Spleen (tissue), 11 donors: ENCODE results near the gene CCM2L. TPM values are rescaled to one million over a fixed set of nuclear protein-coding genes. Genes with fewer than 3 reads are reported as not detected.

ENCODE experiments used
- DNase-seq: peaks from one replicate; pipeline ENCODE4 v3.0.0-alpha.2; 2020
- H3K27ac ChIP-seq, 8 donors: fragments of 200-600 bp; sonication (generic) in 7 of 8; 1 replicate in 4 of 8; 2 replicates in 4 of 8; pipeline versions ENCODE4 v1.5.0 to v1.8.0; 2016 to 2021; ENCODE audit warnings: inconsistent platforms in 4 of 8, mild to moderate bottlenecking in 4 of 8, moderate library complexity in 1 of 8
- H3K27me3 ChIP-seq, 7 donors: fragments of 200-600 bp; sonication (generic) in 6 of 7; replicated peaks in 1 of 7; 1 replicate in 4 of 7; 2 replicates in 3 of 7; pipeline versions ENCODE4 v1.5.0 to v1.8.0; 2016 to 2021; ENCODE audit warnings: inconsistent platforms in 3 of 7, mild to moderate bottlenecking in 1 of 7
- H3K36me3 ChIP-seq, 6 donors: fragments of 200-600 bp; sonication (generic) in 5 of 6; 1 replicate in 4 of 6; 2 replicates in 2 of 6; pipeline versions ENCODE4 v1.5.0 to v1.8.0; 2016 to 2021; ENCODE audit warnings: inconsistent platforms in 2 of 6
- H3K4me1 ChIP-seq, 6 donors: fragments of 200-600 bp; sonication (generic) in 5 of 6; 1 replicate in 3 of 6; 2 replicates in 3 of 6; pipeline versions ENCODE4 v1.5.0 to v1.8.0; 2016 to 2021; ENCODE audit warnings: inconsistent platforms in 3 of 6
- H3K4me3 ChIP-seq, 8 donors: fragments of 200-600 bp; sonication (generic) in 7 of 8; 1 replicate in 4 of 8; 2 replicates in 4 of 8; pipeline versions ENCODE4 v1.5.0 to v1.8.0; 2016 to 2021; ENCODE audit warnings: inconsistent platforms in 4 of 8, mild to moderate bottlenecking in 4 of 8, moderate library complexity in 2 of 8
- H3K9me3 ChIP-seq, 8 donors: fragments of 200-600 bp; sonication (generic) in 7 of 8; 1 replicate in 4 of 8; 2 replicates in 4 of 8; pipeline versions ENCODE4 v1.5.0 to v1.8.0; 2016 to 2021; ENCODE audit warnings: inconsistent platforms in 4 of 8
- POLR2A ChIP-seq, 3 donors: fragments of 450-650 bp; IDR thresholded peaks; one replicate each; pipeline ENCODE4 v1.5.1; 2017; ENCODE audit warnings: antibody characterized with exemption in 3 of 3, mild to moderate bottlenecking in 1 of 3
- POLR2AphosphoS5 ChIP-seq, 3 donors: sonication (generic); formaldehyde crosslinking; IDR thresholded peaks; one replicate each; pipeline ENCODE4 v1.5.1; 2017; ENCODE audit warnings: antibody characterized with exemption in 3 of 3
- WGBS, 5 donors: extraction: QIAGEN DNeasy Blood & Tissue Kit in 3 of 5; methylation state at CpG; one replicate each; pipeline versions ENCODE4 v1.1.5 to v1.1.7; 2013 to 2018; 5-methylcytosine and 5-hydroxymethylcytosine counted together
- intact Hi-C: fragments of 100-400 bp; cut with DNase I; formaldehyde crosslinking; loops from one replicate; pipeline ENCODE4 v1.15.0; 2023; ENCODE audit warnings: low total_unique reads
- polyA plus RNA-seq, 3 donors: library from polyadenylated mRNA; stranded (reverse); fragments of 200-250 nt; gene quantifications; one replicate each; pipeline ENCODE4 v1.2.1, GENCODE V29; 2013
- total RNA-seq, 7 donors: library from RNA; depleted of rRNA in 3 of 7; stranded (reverse); fragments of >200 nt in 3 of 7; fragmentation: NEBNext Ultra II Directional in 4 of 7; extraction: Animal tissue kit (Norgen Biotek cat#: 25700) in 4 of 7; gene quantifications; one replicate each; pipeline versions ENCODE4 v1.1.0 to v1.2.1, GENCODE V29; 2016 to 2021
- TF ChIP-seq, protein P1 (sequence below), 11 experiments: fragments of 200-600 bp in 7 of 11; fragments of 450-650 bp in 4 of 11; sonication (generic) in 4 of 11; IDR thresholded peaks in 8 of 11; conservative IDR thresholded peaks in 3 of 11; 1 replicate in 7 of 11; 2 replicates in 4 of 11; pipeline versions ENCODE4 v1.4.0 to v1.8.0; 2016 to 2021; ENCODE audit warnings: antibody characterized with exemption in 11 of 11, inconsistent platforms in 4 of 11, mild to moderate bottlenecking in 1 of 11
- donor health status: healthy with polysubstance abuse.
- donor health status: DM: no; HTN: no; CAD: no; lungs with moderate emphysema.
- donor health status: DM: no; HTN: no; CAD: no.
- donor health status: Bipolar disorder and iron deficiency.
- donor health status: healthy.
- donor health status: DM: no; HTN: no; CAD: no.
- donor health status: DM: yes; HTN: yes; CAD: no.

The CCM2L gene
- total and polyA plus RNA-seq, 10 donors = 27.6 to 186 (median 135) TPM

GRCh38 chr20:32057656-32058184, 47.5 kb downstream of the CCM2L start:
- TF ChIP-seq, protein P1, sequence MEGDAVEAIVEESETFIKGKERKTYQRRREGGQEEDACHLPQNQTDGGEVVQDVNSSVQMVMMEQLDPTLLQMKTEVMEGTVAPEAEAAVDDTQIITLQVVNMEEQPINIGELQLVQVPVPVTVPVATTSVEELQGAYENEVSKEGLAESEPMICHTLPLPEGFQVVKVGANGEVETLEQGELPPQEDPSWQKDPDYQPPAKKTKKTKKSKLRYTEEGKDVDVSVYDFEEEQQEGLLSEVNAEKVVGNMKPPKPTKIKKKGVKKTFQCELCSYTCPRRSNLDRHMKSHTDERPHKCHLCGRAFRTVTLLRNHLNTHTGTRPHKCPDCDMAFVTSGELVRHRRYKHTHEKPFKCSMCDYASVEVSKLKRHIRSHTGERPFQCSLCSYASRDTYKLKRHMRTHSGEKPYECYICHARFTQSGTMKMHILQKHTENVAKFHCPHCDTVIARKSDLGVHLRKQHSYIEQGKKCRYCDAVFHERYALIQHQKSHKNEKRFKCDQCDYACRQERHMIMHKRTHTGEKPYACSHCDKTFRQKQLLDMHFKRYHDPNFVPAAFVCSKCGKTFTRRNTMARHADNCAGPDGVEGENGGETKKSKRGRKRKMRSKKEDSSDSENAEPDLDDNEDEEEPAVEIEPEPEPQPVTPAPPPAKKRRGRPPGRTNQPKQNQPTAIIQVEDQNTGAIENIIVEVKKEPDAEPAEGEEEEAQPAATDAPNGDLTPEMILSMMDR (IDR thresholded peaks at IDR 0.05 in 8 of 11, conservative IDR thresholded peaks at IDR 0.05 in 3 of 11) = no peak
- TF ChIP-seq POLR2A (IDR thresholded peaks at IDR 0.05) (no peak), POLR2AphosphoS5 (IDR thresholded peaks at IDR 0.05) (no peak)
- DNase-seq = no peak
- WGBS, 5 donors = 76 to 88% (median 80%) methylated on average over 8 of the region's 8 CpGs
- Histone ChIP-seq H3K4me1 (peaks cover 3 to 87% (median 14%) of the 10 kb centered on the region in 6 donors), H3K27ac (peak overlapping the region in 5 of 8 donors; percentile 43 to 98 (median 71)), H3K9me3 (no peaks in the 10 kb centered on the region), H3K36me3 (peaks cover 0 to 34% (median 0%) of the 10 kb centered on the region in 6 donors), H3K27me3 (peaks cover 0 to 29% (median 12%) of the 10 kb centered on the region in 7 donors), H3K4me3 (no peak overlapping the region)
- intact Hi-C loops = no loop called here

DNA sequence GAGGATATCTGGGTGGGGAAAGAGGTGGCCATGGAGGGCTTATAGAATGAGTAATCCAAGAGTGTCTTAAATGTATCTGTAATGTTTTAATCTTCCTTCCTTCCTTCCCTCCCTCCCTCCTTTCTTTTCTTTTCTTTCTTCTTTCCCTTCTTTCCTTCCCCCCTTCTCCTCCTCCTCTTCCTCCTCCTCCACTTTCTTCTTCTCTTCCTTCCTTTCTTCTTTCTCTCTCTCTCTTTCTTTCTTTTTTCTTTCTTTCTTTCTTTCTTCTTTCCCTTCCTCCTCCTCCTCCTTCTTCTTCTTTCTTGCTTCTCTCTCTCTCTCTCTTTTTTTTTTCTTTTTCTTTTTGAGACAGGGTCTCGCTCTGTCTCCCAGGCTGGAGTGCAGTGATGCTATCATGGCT, 49.0 kb downstream of the CCM2L start:
- 86 to 96% (median 92%) methylated on average over 1 of the region's 1 CpG for WGBS, 5 donors
- H3K27me3 ChIP-seq = peaks cover 0 to 14% (median 0%) of the 10 kb centered on the region in 7 donors
- intact Hi-C loops = no loop called here
- H3K36me3 ChIP-seq = peaks cover 0 to 34% (median 0%) of the 10 kb centered on the region in 6 donors
- H3K4me3 ChIP-seq = no peak overlapping the region
- peaks cover 0 to 84% (median 8%) of the 10 kb centered on the region in 6 donors for H3K4me1 ChIP-seq
- DNase-seq = no peak
- TF ChIP-seq, protein P1 (IDR thresholded peaks at IDR 0.05 in 8 of 11, conservative IDR thresholded peaks at IDR 0.05 in 3 of 11) = no peak
- no peak for TF ChIP-seq POLR2AphosphoS5 (IDR thresholded peaks at IDR 0.05)
- peak overlapping the region in 4 of 8 donors; percentile 32 to 92 (median 76) for H3K27ac ChIP-seq
- no peaks in the 10 kb centered on the region for H3K9me3 ChIP-seq

DNA sequence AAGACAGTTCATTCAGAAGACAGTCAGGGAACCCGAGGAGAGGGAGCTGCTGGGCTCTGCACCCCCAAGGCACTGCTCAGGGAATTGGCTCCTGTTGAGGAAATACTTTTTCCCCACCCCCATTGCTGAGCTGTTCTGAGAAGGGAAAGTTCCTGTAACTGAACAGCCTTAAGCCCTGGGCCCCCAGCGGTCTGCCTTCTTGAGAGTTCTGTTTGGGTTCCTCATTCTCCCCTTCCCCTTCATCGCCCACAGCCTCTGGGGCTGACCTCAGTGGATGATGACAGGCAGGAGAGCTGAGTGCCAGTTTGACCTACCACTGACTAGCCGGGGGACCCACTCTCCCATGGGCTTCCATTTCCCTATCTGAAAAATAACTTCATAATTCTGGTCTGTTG, 52.5 kb downstream of the CCM2L start:
- intact Hi-C loops = no loop called here
- DNase-seq = peak; percentile 92
- TF ChIP-seq POLR2A (IDR thresholded peaks at IDR 0.05) (no peak), POLR2AphosphoS5 (IDR thresholded peaks at IDR 0.05) (peak; percentile 24 to 85 (median 60))
- TF ChIP-seq, protein P1 (IDR thresholded peaks at IDR 0.05 in 8 of 11, conservative IDR thresholded peaks at IDR 0.05 in 3 of 11) = peak in 1 of 11 experiments; percentile 14
- Histone ChIP-seq H3K27ac (peak overlapping the region in 7 of 8 donors; percentile 68 to 92 (median 87)), H3K36me3 (peaks cover 0 to 23% (median 0%) of the 10 kb centered on the region in 6 donors), H3K27me3 (peaks cover 0 to 11% (median 0%) of the 10 kb centered on the region in 7 donors), H3K4me1 (peaks cover 0 to 88% (median 11%) of the 10 kb centered on the region in 6 donors), H3K9me3 (no peaks in the 10 kb centered on the region), H3K4me3 (peak overlapping the region in 3 of 8 donors; percentile 1 to 59 (median 12))
- 16 to 25% (median 21%) methylated on average over 4 of the region's 4 CpGs for WGBS, 5 donors

- Histone ChIP-seq H3K4me1 (peaks cover 0 to 90% (median 12%) of the 10 kb centered on the region in 6 donors), H3K27me3 (peaks cover 0 to 7% (median 0%) of the 10 kb centered on the region in 7 donors), H3K9me3 (no peaks in the 10 kb centered on the region), H3K36me3 (peaks cover 0 to 18% (median 0%) of the 10 kb centered on the region in 6 donors), H3K4me3 (peak overlapping the region in 4 of 8 donors; percentile 10 to 59 (median 12)), H3K27ac (peak overlapping the region; percentile 13 to 92 (median 84))
- intact Hi-C loops = no loop called here
- TF ChIP-seq POLR2A (IDR thresholded peaks at IDR 0.05) = no peak
- TF ChIP-seq, protein P1 (IDR thresholded peaks at IDR 0.05 in 8 of 11, conservative IDR thresholded peaks at IDR 0.05 in 3 of 11) = no peak
- peak in 1 of 3 donors; percentile 41 for TF ChIP-seq POLR2AphosphoS5 (IDR thresholded peaks at IDR 0.05)
- DNase-seq = no peak
- WGBS, 5 donors = 42 to 76% (median 55%) methylated on average over 4 of the region's 4 CpGs
These were observed 53.5 kb downstream of the CCM2L start for GRCh38 chr20:32063695-32064094.
